T-helper 22 cell (primary cell): ENCODE measurements around the gene TOX2.

Experiments used
- DNase-seq: peaks from one replicate; pipeline ENCODE4 v3.0.0-alpha.2; 2020; ENCODE audit warnings: low read depth

TOX2 gene

GRCh38 chr20:44102582-44102981 lies 187.9 kb downstream of the TOX2 start:
- DNase-seq: no peak

DNA sequence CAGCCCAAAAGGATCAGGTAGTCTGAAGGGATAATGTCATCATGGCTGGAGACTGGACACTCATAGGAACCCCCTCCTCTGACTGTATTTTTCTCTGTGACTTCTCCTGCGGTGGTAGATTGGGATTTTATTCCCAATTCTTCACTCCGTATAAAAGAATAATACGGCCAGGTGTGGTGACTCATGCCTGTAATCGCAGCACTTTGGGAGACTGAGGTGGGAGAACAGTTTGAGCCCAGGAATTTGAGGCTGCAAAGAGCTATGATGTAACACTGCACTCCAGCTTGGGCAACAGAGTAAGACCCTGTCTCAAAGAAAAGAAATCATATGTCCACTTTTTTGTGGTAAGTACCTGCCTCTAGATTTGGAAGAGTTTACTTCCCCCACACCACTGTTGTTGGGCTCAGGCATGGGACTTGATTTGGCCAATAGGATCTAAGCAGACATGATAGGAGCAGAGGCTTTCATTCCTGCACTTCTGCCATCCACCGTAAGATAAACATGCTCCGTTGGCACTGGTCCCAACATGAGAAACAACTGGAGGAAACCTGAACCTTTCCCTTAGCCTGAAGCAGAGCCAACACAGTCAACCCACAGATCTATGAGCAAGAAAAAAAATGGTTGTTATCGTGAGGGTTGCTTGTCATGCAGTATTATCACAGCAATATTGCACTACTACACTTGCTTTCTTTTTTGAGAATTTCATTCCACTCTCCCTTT lies 190.3 kb downstream of the TOX2 start:
- no peak for DNase-seq

GRCh38 chr20:44106615-44107014 lies 192.0 kb downstream of the TOX2 start:
- no peak for DNase-seq

DNA sequence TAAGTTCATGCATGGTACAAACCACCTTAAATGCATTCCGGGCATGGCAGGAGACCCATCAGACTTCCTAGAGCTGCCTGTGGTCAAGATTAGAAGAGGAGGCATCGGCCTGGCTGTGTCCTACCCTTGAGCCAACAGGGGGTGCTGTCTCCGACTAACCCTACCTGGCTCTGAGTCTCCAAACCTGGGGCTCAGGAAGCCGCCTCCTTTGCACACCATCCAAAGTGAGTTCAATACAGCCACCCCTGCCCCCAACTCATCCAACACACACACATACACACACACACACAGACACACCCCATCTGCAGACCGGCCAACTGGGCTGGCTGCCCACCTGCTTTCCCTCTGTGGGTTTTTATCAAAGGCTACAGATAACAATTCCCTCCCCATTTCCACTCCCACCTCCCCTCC lies 195.3 kb downstream of the TOX2 start:
- no peak for DNase-seq

DNA sequence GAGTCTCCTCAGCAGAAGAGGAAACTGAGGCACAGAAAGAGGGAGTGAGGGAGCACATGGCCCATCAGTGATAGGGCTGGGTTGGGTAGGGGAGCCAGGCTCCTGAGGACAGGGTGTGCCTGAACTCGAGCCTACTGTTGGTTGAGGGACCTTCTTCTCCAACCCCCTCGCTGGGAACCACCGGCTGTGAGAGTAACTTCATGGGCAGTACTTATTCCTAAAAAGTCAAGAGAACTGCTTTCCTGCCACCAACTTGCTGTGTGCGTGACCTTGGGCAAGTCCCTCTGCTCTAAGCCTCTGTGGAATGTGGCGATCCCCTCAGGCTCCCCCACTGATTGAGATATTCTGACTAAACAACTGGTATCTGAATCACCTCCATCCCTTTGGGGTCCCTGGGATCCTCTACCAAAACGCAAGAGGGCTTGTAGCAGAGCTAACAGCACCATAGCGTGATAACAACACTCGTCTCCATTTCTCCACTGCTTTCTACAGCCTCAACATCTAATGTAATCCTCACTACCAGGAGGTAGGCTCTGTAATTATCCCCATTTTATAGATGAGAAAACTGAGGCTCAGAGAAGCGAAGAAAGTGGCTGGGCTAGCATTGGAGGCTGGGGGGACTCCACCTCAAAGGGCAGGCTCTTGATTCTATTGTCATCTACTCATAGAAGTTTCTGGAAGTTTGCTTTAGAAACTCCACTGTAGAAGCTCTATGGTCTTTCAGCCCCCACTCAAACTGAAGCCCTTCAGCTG lies 196.3 kb downstream of the TOX2 start:
- no peak for DNase-seq

DNA sequence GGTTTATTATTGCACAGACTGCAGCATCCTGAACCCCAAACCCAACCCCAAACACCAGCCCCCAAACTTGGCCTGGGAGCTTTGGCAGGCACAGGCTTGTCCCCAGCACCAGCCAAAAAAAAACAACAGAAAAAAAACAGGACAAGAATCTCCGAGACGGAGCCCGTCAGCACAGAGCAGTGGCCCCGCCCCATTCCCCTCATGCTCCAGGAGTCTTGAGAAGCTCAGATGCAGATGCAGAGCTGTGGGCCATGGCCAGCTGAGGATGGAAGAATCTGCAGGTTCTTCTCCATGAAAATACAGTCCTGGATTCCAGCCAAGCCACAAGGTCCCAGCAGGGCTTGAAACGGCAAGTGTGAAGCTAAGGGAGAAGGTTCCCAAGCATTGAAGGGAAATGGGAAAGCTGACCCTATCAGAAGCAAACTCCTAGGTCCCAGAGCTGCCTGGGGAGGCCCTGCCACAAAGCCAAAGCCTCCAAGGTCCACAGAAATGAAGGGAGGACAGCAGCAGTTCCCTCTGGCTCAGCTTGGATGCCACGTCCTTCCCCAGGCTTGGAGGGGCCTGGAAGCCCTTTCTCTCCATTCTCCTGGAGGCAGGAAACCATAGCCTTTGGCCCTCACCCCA lies 197.2 kb downstream of the TOX2 start:
- DNase-seq: no peak

DNA sequence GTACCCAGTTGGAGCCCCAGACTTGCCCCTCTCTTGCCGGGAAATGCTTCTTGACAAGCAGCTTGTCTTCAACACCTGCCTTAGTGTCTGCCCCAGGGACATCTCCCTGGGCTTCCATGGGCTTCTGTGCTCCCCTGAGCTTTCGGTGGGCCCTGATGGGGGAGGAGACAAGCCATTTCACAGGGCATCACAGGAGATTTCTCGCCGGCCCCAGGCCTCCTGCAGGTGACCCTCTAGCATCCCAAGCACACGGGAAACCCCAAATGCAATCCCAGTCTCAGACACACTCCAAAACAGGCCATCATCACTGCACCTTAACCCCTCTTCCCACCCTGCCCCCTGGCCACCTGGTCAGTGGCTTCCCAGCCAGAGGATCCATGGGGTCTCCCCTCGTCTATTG lies 197.8 kb downstream of the TOX2 start:
- DNase-seq: no peak

DNA sequence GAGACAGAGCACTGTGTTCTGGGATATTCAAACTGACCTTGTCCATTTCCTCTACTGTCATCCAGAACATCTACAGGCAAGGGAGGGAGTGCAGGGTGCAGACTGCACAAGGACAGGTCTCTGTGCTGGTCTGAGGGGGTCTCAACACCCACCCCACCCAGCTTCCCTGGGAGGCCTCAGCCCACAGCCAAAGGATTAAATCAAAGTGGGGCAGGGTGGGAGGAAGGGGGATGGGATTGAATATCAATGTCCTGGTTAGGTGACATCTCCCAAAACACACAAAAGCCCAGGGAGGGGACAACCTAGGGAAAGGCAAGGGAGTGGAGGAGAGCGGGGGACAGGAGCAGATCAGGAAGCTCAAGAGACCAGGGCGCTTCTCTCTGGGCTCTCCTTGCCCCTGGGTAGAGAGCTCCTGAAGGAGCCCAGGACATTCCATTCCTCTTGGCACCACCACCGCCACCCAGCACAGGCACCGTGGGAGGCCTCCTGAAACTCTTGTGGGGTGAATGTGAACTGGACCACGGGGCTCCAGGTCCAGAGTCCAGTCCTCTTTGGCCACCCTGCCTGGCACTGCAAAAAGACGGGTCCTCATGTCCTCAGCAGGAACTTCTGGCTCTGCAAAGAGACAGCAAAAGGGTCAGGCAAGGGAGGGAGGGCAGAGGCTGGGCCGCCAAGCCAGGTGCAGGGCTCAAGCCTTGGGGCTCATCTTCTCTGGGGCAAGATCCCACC lies 198.4 kb downstream of the TOX2 start:
- no peak for DNase-seq

DNA sequence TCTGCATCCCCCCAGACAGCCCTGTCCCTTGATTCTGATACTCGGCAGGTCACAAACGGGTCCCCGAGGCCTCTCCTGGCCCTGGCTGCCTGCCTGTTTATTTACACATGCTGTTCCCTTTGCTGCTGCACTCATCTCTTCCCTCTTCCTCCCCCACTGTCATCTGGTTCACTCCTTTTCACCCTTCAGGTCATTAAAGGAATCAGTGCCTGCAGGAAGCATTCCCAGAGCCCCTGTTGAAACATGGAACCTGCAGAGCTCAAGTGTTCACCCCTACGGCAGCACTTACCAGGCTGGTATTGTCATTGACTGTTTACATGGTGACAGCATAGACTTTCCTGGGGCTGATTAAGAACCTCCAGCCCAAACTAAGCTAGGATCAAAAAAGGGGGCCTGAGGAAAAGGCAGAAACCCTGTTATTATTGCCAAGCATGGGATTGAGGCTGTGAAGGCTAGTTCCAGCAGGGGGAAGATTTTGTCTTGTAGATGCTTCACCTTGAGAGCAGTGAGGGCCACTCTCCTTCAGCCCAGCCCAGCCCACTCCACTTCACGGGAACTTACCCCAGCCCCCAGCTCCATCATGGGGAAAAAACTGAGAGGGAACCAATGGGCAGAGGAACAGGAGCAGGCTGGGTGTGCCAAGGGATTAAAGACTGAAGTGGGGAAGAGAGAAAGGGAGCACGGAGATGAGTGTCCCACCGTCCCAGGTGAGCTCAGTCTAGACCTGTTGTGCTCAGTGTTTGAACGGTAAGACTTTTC lies 199.1 kb downstream of the TOX2 start:
- no peak for DNase-seq

DNA sequence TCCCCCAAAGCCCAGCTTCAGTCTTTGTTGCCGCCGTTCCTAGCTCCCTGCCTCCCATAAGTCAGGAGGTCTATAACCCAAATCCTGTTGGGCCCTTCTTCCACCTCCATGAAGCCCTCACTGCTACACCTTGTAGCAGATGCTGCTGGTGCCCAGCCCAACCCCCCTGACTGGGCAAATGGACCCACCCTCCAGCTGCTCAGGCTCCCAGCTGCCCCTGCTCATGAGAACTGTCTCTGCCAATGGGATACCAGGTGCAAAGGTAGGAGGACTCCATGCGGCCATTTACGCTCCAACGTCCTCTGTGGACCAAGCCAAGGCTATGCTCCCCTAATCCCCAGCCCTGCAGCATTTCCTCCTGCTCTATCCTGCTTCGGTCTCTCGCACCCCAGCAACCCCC lies 200.5 kb downstream of the TOX2 start:
- no peak for DNase-seq

DNA sequence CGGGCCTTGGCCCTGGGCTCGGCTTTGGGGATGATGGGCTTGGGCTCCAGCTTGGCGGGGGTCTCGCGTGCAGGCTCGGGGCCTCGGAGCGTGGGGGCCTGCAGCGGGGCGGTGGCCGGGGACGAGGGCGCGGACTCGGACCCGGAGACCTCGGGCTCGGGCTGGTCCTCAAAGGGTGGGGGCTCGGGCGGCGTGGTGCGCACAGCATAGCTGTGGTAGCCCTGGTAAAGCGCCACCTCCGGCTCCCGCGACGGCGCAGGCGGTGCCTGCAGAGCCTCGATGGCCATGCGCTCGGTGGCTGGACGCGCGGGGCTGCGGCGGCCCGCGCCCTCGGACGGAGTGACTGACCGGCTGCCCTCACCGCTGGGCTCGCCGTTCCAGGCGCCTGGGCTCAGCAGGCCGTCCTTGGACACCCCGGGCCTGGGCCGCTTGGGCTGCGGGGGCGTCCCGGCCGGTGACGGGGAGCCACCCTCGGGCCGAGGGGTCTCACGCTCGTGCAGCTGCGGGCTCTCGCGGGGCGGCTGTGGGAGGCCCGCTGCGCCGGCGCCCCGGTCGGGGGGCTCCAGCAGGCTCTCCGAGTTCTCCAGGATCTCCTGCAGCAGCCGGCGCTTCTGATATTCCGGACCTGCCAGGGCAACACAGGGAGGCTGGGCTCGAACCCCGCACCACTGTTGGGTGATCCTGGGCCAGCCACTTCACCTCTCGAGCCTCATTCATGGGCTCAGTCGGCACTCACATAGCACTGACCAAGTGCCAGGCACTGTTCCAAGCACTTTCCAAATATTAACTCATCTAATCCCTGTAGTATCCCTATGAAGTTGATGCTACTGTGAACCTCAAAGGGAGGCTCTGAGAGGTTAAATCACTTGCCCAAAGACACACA lies 201.4 kb downstream of the TOX2 start:
- DNase-seq: no peak

GRCh38 chr20:44117296-44118184 lies 202.9 kb downstream of the TOX2 start:
- DNase-seq: no peak

DNA sequence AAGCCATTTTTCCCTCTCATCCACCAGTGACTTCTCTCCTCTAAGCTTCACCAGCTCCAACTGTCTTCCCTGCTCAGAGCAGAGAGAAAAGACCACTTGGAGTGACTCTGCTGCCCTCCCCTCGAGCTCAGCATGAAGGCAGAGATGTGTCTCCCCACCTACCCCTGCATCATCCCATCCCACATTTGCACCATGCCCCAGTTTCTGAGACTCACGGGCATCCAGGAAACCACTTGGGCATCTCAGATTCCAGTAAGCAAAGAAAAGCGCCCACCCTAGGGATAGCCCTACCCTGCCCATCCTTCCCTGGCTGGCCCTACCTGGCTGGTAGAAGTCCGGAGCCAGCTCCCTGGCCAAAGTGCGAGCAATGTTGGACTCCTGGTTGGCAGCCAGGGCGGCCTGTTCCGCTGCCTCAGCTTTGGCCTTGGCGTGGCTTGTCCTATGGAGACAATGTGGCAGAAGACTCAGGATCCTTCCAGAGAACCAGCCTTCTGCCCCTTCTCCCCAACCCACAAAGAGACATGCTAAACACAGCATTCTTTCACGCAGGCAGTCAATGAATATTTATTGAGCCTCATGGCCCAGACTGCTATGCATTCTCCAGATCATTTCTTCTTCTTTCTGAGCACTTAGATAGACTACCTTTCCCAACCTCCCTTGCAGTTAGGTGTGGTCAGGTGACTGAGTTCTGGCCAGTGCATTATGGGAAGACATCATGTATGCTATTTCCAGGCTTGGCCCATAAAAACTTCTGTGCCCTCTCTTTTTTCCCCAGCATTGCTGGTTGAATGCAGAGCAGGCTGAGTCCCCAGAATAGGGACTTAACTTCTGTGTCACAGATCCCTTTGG lies 203.8 kb downstream of the TOX2 start:
- no peak for DNase-seq
